ENCODE results near the gene FECH.
"Not testable (repeated sequence)": the region's sequence is repeated elsewhere in the genome, so short reads cannot be mapped to it uniquely, and the experiment has no call there.

Gene FECH

DNA sequence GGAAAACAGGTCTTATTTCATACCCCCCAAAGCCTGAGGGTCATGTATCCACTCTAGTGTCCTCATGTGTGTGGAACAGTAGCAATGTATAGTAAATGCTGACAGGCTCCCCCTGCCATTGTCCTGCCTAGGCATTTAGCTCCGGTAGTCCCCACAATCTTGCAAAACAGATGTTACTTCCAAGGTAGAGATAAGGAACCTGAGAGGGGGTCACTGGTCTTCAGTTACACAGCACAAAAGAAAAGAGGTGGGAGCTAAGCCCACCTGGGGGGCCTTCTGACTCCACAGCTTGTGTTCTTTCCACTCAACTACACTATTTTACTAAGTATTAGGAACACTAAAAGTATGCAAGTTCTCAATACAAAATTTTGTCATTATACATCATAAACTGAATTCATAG lies 17.4 kb upstream of the FECH start:
- Histone ChIP-seq H3K9ac (ENCODE audit: low read depth, low read length) (no peak overlapping the region), H3K36me3 (ENCODE audit: control insufficient read depth, insufficient read depth, low read length) (peaks cover 62% of the 10 kb centered on the region), H3K9me3 (ENCODE audit: control insufficient read depth, insufficient read depth, low read length) (no peaks in the 10 kb centered on the region), H3K4me1 (ENCODE audit: control insufficient read depth, insufficient read depth, low read length) (no peaks in the 10 kb centered on the region), H3K4me3 (ENCODE audit: low read depth, low read length) (no peak overlapping the region), H3K27me3 (ENCODE audit: control insufficient read depth, insufficient read depth, low read length) (no peaks in the 10 kb centered on the region)

DNA sequence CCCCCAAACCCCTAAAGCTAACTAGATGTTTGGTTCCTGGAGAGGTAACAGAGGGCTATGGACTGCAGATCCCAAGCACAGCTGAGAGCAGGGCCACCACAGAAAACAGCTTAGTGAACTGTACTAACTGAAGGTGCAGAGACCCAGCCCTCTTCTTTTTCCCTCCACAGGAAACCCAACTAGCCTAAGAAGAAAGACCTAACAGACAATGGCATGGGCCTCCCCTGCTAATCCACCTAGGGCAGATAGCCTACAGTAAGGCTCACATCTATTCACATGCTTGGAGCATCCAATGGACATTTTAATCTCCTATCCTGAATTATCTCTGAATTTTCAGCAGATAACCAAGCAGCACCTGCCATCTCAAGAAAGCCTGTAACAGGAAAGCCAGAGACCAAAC lies 8.8 kb upstream of the FECH start:
- Histone ChIP-seq H3K9ac (ENCODE audit: low read depth, low read length) (no peak overlapping the region), H3K9me3 (ENCODE audit: control insufficient read depth, insufficient read depth, low read length) (no peaks in the 10 kb centered on the region), H3K36me3 (ENCODE audit: control insufficient read depth, insufficient read depth, low read length) (peaks cover 11% of the 10 kb centered on the region), H3K4me1 (ENCODE audit: control insufficient read depth, insufficient read depth, low read length) (no peaks in the 10 kb centered on the region), H3K4me3 (ENCODE audit: low read depth, low read length) (no peak overlapping the region), H3K27me3 (ENCODE audit: control insufficient read depth, insufficient read depth, low read length) (no peaks in the 10 kb centered on the region)

- not testable (repeated sequence) for H3K36me3 ChIP-seq (ENCODE audit: control insufficient read depth, insufficient read depth, low read length); H3K9me3 ChIP-seq (ENCODE audit: control insufficient read depth, insufficient read depth, low read length); H3K4me1 ChIP-seq (ENCODE audit: control insufficient read depth, insufficient read depth, low read length); H3K9ac ChIP-seq (ENCODE audit: low read depth, low read length); H3K27me3 ChIP-seq (ENCODE audit: control insufficient read depth, insufficient read depth, low read length); H3K4me3 ChIP-seq (ENCODE audit: low read depth, low read length)
These were observed 6.2 kb upstream of the FECH start for GRCh38 chr18:57592716-57593115.

DNA sequence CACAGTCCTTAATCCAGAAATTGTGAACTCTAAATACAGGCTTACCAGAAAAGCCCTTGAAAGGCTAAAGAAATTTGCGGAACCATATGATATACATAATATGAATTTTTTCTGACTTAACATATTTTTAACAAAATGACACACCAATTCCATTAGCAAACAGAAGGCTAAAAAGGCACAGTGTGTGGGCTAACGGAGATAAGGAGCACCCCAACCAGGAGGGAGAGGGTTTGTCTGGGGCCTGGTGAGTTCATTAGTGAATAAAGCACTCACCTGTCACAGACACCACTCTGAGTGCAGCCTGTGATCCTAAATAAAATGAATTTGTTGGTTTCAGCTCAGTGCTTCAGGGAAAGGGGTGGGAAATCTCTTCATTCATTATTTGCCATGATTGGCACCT lies 2.7 kb upstream of the FECH start:
- Histone ChIP-seq H3K4me3 (ENCODE audit: low read depth, low read length) (no peak overlapping the region), H3K9ac (ENCODE audit: low read depth, low read length) (no peak overlapping the region), H3K4me1 (ENCODE audit: control insufficient read depth, insufficient read depth, low read length) (peaks cover 3% of the 10 kb centered on the region), H3K27me3 (ENCODE audit: control insufficient read depth, insufficient read depth, low read length) (no peaks in the 10 kb centered on the region), H3K36me3 (ENCODE audit: control insufficient read depth, insufficient read depth, low read length) (no peaks in the 10 kb centered on the region), H3K9me3 (ENCODE audit: control insufficient read depth, insufficient read depth, low read length) (no peaks in the 10 kb centered on the region)

GRCh38 chr18:57587098-57587661 lies 678 bp upstream of the FECH start:
- Histone ChIP-seq H3K36me3 (ENCODE audit: control insufficient read depth, insufficient read depth, low read length) (no peaks in the 10 kb centered on the region), H3K27me3 (ENCODE audit: control insufficient read depth, insufficient read depth, low read length) (no peaks in the 10 kb centered on the region), H3K9me3 (ENCODE audit: control insufficient read depth, insufficient read depth, low read length) (no peaks in the 10 kb centered on the region), H3K4me3 (ENCODE audit: low read depth, low read length) (peak overlapping the region; percentile 62), H3K9ac (ENCODE audit: low read depth, low read length) (peak overlapping the region; percentile 57), H3K4me1 (ENCODE audit: control insufficient read depth, insufficient read depth, low read length) (peaks cover 3% of the 10 kb centered on the region)

- Histone ChIP-seq H3K9ac (ENCODE audit: low read depth, low read length) (no peak overlapping the region), H3K27me3 (ENCODE audit: control insufficient read depth, insufficient read depth, low read length) (no peaks in the 10 kb centered on the region), H3K4me1 (ENCODE audit: control insufficient read depth, insufficient read depth, low read length) (peaks cover 3% of the 10 kb centered on the region), H3K36me3 (ENCODE audit: control insufficient read depth, insufficient read depth, low read length) (no peaks in the 10 kb centered on the region), H3K4me3 (ENCODE audit: low read depth, low read length) (peak overlapping the region; percentile 62), H3K9me3 (ENCODE audit: control insufficient read depth, insufficient read depth, low read length) (no peaks in the 10 kb centered on the region)
These were observed 649 bp downstream of the FECH start for GRCh38 chr18:57585855-57586250.

DNA sequence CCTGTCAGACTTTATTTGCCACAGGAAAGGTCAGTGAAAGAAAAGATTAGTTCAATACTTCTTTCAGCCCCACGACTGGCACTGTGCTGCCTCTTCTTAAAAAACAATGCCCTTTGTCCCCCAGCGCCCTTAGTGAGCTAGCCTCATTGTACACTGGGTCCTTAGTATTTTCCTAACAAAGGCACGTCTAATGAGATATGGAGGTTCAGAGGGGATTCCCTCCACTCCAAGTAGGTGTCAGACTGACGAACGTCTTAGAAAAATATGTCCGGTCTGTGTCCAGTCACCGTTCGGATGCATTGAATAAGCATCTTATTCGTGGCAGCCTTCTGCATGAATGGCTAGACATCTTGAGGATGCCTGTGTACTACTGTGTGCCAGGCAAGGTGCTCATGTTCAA lies 1.1 kb downstream of the FECH start:
- Histone ChIP-seq H3K4me3 (ENCODE audit: low read depth, low read length) (peak overlapping the region; percentile 62), H3K27me3 (ENCODE audit: control insufficient read depth, insufficient read depth, low read length) (no peaks in the 10 kb centered on the region), H3K9ac (ENCODE audit: low read depth, low read length) (no peak overlapping the region), H3K9me3 (ENCODE audit: control insufficient read depth, insufficient read depth, low read length) (no peaks in the 10 kb centered on the region), H3K36me3 (ENCODE audit: control insufficient read depth, insufficient read depth, low read length) (no peaks in the 10 kb centered on the region), H3K4me1 (ENCODE audit: control insufficient read depth, insufficient read depth, low read length) (peaks cover 3% of the 10 kb centered on the region)

- no peak overlapping the region for H3K9ac ChIP-seq (ENCODE audit: low read depth, low read length)
- H3K9me3 ChIP-seq (ENCODE audit: control insufficient read depth, insufficient read depth, low read length): no peaks in the 10 kb centered on the region
- H3K36me3 ChIP-seq (ENCODE audit: control insufficient read depth, insufficient read depth, low read length): no peaks in the 10 kb centered on the region
- H3K4me1 ChIP-seq (ENCODE audit: control insufficient read depth, insufficient read depth, low read length): peaks cover 3% of the 10 kb centered on the region
- no peak overlapping the region for H3K4me3 ChIP-seq (ENCODE audit: low read depth, low read length)
- no peaks in the 10 kb centered on the region for H3K27me3 ChIP-seq (ENCODE audit: control insufficient read depth, insufficient read depth, low read length)
These were observed 2.1 kb downstream of the FECH start for GRCh38 chr18:57584444-57584843.

DNA sequence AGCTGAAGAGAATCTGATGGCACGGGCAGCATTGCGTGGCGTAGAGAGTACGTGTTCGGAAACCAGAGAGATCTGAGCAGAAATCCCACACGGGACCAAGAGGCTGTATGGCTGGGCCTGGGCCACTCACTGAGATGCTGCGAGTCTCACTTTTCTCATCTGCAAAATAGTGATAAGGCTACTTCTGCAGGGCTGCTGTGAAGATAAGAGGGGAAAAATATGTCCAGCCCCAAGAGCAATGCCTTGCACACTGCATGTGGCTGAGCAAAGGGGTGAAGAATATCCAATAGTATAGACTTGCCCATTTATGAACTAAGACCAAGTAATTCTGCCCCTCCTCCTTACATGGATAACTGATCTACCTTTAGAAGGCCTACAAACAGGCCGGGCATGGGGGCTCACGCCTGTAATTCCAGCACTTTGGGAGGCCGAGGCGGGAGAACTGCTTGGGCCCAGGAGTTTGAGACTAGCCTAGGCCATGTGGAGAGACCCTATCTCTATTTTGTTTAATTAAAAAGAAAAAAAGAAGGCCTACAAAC lies 3.1 kb downstream of the FECH start:
- no peaks in the 10 kb centered on the region for H3K9me3 ChIP-seq (ENCODE audit: control insufficient read depth, insufficient read depth, low read length)
- H3K4me3 ChIP-seq (ENCODE audit: low read depth, low read length): no peak overlapping the region
- H3K9ac ChIP-seq (ENCODE audit: low read depth, low read length): no peak overlapping the region
- H3K27me3 ChIP-seq (ENCODE audit: control insufficient read depth, insufficient read depth, low read length): no peaks in the 10 kb centered on the region
- H3K36me3 ChIP-seq (ENCODE audit: control insufficient read depth, insufficient read depth, low read length): no peaks in the 10 kb centered on the region
- peaks cover 3% of the 10 kb centered on the region for H3K4me1 ChIP-seq (ENCODE audit: control insufficient read depth, insufficient read depth, low read length)

DNA sequence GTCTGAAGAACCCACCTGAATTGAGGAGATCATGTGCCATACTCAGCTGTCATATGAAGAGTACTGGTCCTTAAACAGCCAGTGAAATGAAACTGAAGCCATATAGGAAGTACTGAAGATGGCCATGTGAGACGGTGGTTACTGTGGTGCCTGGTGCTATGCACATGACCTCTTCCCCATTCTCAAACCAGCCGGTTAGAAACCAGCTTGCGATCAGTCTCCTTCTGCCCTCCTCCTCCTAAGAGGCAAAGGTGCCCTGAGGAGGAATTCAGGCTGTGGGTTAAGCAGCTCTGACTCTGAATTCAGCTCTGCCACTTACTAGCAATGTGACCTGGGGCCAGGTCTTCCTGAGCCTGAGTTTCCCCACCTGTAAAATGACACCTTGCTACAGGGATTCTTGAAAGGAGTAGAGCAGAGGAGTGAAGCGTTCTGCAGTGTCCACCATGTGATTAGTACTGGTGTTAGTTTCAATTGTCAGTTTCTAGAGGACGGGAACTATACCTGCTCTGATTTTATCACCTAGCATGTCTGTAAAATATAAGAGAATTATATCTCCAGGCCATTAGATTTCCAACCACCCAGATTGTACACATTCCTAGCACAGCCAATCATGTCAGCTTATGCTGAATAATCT lies 5.1 kb downstream of the FECH start:
- no peaks in the 10 kb centered on the region for H3K36me3 ChIP-seq (ENCODE audit: control insufficient read depth, insufficient read depth, low read length)
- H3K27me3 ChIP-seq (ENCODE audit: control insufficient read depth, insufficient read depth, low read length): no peaks in the 10 kb centered on the region
- no peak overlapping the region for H3K9ac ChIP-seq (ENCODE audit: low read depth, low read length)
- no peak overlapping the region for H3K4me3 ChIP-seq (ENCODE audit: low read depth, low read length)
- peaks cover 3% of the 10 kb centered on the region for H3K4me1 ChIP-seq (ENCODE audit: control insufficient read depth, insufficient read depth, low read length)
- no peaks in the 10 kb centered on the region for H3K9me3 ChIP-seq (ENCODE audit: control insufficient read depth, insufficient read depth, low read length)

- no peak overlapping the region for H3K9ac ChIP-seq (ENCODE audit: low read depth, low read length)
- H3K27me3 ChIP-seq (ENCODE audit: control insufficient read depth, insufficient read depth, low read length): no peaks in the 10 kb centered on the region
- H3K9me3 ChIP-seq (ENCODE audit: control insufficient read depth, insufficient read depth, low read length): no peaks in the 10 kb centered on the region
- no peaks in the 10 kb centered on the region for H3K36me3 ChIP-seq (ENCODE audit: control insufficient read depth, insufficient read depth, low read length)
- no peaks in the 10 kb centered on the region for H3K4me1 ChIP-seq (ENCODE audit: control insufficient read depth, insufficient read depth, low read length)
- no peak overlapping the region for H3K4me3 ChIP-seq (ENCODE audit: low read depth, low read length)
These were observed 6.6 kb downstream of the FECH start for GRCh38 chr18:57579934-57580333.

DNA sequence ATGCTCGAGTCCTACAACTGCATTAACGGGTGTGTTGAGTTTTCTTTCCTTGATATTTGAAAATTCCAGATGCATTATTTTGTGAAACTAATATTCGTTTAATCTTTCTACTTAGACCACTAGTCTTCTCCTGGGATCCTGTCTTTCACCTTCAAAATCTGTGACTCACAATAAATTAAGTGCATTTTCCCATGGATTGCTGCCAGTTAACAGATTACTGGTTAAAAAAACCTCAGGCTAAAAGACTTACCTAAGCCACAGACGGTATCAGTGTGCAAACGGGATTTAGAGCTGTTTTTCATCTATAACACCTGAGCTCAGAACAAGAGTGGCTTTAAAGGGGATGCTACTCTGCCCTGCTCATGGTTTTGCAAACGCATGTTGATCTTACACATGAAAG lies 10.2 kb downstream of the FECH start:
- Histone ChIP-seq H3K4me1 (ENCODE audit: control insufficient read depth, insufficient read depth, low read length) (no peaks in the 10 kb centered on the region), H3K9me3 (ENCODE audit: control insufficient read depth, insufficient read depth, low read length) (no peaks in the 10 kb centered on the region), H3K27me3 (ENCODE audit: control insufficient read depth, insufficient read depth, low read length) (no peaks in the 10 kb centered on the region), H3K9ac (ENCODE audit: low read depth, low read length) (no peak overlapping the region), H3K36me3 (ENCODE audit: control insufficient read depth, insufficient read depth, low read length) (peaks cover 2% of the 10 kb centered on the region), H3K4me3 (ENCODE audit: low read depth, low read length) (no peak overlapping the region)

All from iPS-15b (cell line).